ENCODE data around the gene ENG.

The ENG gene

DNA sequence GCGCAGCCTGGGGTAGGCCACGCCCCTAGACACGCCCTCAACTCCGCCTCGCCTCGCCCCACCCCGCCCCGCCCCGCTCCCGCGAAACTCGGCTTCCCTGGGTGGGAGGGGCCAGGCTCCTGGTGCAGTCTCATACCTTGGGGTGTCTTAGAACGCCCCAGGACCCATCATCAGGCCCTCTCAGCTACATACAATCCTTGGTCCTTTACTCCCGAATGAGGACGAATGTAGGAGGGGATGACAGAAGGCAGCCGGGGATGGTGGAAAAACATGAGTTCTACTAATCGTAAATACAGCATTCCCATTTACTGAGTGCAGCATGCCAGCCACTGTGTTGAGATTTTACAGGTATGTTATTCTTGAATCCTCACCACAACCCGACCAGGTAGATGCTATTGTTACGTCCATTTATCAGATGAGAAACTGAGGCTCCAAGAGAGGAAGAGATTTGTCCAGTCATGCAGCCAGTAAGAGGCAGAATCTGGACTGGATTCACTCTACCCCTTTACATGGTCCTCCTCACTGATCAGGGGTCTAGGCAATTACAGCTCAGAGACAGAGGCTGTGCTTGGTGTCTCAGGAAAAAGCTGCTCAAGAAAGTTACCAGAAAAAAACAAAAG lies 82.8 kb downstream of the ENG start (continued):
- TF ChIP-seq SP7 (tag by site-specific recombination; IDR thresholded peaks at IDR 0.05) = 0 out of 2 replicates have a peak, but pooled peaks have one; percentile 1
- no peak for TF ChIP-seq ZNF140 (tag by site-specific recombination; IDR thresholded peaks at IDR 0.05)
- TF ChIP-seq ZNF132 (tag by site-specific recombination; IDR thresholded peaks at IDR 0.05; ENCODE audit: borderline replicate concordance) = no peak
- no peak for TF ChIP-seq ZNF624 (tag by site-specific recombination; IDR thresholded peaks at IDR 0.05)
- TF ChIP-seq KLF8 (tag by site-specific recombination; IDR thresholded peaks at IDR 0.05) = peak; percentile 6; the same call in 1 of the 2 replicates
- TF ChIP-seq BCL11A (tag by site-specific recombination; IDR thresholded peaks at IDR 0.05; ENCODE audit: low read depth) = no peak
- TF ChIP-seq, protein P1, sequence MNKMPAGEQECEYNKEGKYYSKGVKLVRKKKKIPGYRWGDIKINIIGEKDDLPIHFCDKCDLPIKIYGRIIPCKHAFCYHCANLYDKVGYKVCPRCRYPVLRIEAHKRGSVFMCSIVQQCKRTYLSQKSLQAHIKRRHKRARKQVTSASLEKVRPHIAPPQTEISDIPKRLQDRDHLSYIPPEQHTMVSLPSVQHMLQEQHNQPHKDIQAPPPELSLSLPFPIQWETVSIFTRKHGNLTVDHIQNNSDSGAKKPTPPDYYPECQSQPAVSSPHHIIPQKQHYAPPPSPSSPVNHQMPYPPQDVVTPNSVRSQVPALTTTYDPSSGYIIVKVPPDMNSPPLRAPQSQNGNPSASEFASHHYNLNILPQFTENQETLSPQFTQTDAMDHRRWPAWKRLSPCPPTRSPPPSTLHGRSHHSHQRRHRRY (tag by site-specific recombination; IDR thresholded peaks at IDR 0.05) = no peak
- TF ChIP-seq ZNF664 (tag by site-specific recombination; IDR thresholded peaks at IDR 0.05) = 0 out of 2 replicates have a peak, but pooled peaks have one; percentile 33
- TF ChIP-seq GLIS1 (tag by site-specific recombination; IDR thresholded peaks at IDR 0.05) = no peak
- no peak for TF ChIP-seq GLI2 (tag by site-specific recombination; IDR thresholded peaks at IDR 0.05; ENCODE audit: borderline replicate concordance, low read depth)
- TF ChIP-seq ZNF394 (tag by site-specific recombination; IDR thresholded peaks at IDR 0.05; ENCODE audit: borderline replicate concordance) = no peak
- no peak for TF ChIP-seq ZNF324 (tag by site-specific recombination; IDR thresholded peaks at IDR 0.05)
- TF ChIP-seq ZNF138 (tag by site-specific recombination; IDR thresholded peaks at IDR 0.05; ENCODE audit: borderline replicate concordance) = no peak
- TF ChIP-seq SP3 (tag by site-specific recombination; IDR thresholded peaks at IDR 0.05) = peak; percentile 64; the same call in 1 of the 2 replicates
- TF ChIP-seq, protein P2, sequence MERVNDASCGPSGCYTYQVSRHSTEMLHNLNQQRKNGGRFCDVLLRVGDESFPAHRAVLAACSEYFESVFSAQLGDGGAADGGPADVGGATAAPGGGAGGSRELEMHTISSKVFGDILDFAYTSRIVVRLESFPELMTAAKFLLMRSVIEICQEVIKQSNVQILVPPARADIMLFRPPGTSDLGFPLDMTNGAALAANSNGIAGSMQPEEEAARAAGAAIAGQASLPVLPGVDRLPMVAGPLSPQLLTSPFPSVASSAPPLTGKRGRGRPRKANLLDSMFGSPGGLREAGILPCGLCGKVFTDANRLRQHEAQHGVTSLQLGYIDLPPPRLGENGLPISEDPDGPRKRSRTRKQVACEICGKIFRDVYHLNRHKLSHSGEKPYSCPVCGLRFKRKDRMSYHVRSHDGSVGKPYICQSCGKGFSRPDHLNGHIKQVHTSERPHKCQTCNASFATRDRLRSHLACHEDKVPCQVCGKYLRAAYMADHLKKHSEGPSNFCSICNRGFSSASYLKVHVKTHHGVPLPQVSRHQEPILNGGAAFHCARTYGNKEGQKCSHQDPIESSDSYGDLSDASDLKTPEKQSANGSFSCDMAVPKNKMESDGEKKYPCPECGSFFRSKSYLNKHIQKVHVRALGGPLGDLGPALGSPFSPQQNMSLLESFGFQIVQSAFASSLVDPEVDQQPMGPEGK (tag by site-specific recombination; IDR thresholded peaks at IDR 0.05) = no peak
- no peak for TF ChIP-seq ZFP37 (tag by site-specific recombination; IDR thresholded peaks at IDR 0.05)
- no peak for TF ChIP-seq ZNF404 (tag by site-specific recombination; IDR thresholded peaks at IDR 0.05)
- TF ChIP-seq, protein P3, sequence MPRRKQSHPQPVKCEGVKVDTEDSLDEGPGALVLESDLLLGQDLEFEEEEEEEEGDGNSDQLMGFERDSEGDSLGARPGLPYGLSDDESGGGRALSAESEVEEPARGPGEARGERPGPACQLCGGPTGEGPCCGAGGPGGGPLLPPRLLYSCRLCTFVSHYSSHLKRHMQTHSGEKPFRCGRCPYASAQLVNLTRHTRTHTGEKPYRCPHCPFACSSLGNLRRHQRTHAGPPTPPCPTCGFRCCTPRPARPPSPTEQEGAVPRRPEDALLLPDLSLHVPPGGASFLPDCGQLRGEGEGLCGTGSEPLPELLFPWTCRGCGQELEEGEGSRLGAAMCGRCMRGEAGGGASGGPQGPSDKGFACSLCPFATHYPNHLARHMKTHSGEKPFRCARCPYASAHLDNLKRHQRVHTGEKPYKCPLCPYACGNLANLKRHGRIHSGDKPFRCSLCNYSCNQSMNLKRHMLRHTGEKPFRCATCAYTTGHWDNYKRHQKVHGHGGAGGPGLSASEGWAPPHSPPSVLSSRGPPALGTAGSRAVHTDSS (tag by site-specific recombination; IDR thresholded peaks at IDR 0.05) = no peak
- TF ChIP-seq ZNF114 (tag by site-specific recombination; IDR thresholded peaks at IDR 0.05) = no peak
- no peak for TF ChIP-seq ZNF654 (tag by site-specific recombination; IDR thresholded peaks at IDR 0.05; ENCODE audit: low read depth)
- no peak for TF ChIP-seq ZNF785 (tag by site-specific recombination; IDR thresholded peaks at IDR 0.05)
- TF ChIP-seq ZNF610 (tag by site-specific recombination; IDR thresholded peaks at IDR 0.05; ENCODE audit: borderline replicate concordance) = no peak
- no peak for TF ChIP-seq ZFP69B (tag by site-specific recombination; IDR thresholded peaks at IDR 0.05)
- TF ChIP-seq GFI1B (tag by site-specific recombination; IDR thresholded peaks at IDR 0.05) = no peak
- no peak for TF ChIP-seq ZNF48 (tag by site-specific recombination; IDR thresholded peaks at IDR 0.05)

Data from HEK293 (cell line).